ENCODE data around the gene OR4Q3.
"Not testable (repeated sequence)": the region's sequence is repeated elsewhere in the genome, so short reads cannot be mapped to it uniquely, and the experiment has no call there.

Gene OR4Q3

GRCh38 chr14:19743256-19743655 lies at the start of gene OR4Q3:
TSS of gene OR4Q3 (plus strand) at chr14:19743571.
- no peak within 1 kb of the TSS for H3K4me3 ChIP-seq (ENCODE audit: low read length)
- DNase-seq (ENCODE audit: low read depth) = no peak

GRCh38 chr14:19729359-19729758 lies 14.0 kb upstream of the OR4Q3 start:
- H3K4me3 ChIP-seq (ENCODE audit: low read length) = no peak overlapping the region
- DNase-seq (ENCODE audit: low read depth) = no peak
- TF ChIP-seq CTCF (IDR thresholded peaks at IDR 0.05; ENCODE audit: insufficient read depth, low read depth, low read length, missing control alignments) = no peak

More at GRCh38 chr14:19743256-19743655, at the start of gene OR4Q3:
- TF ChIP-seq CTCF (IDR thresholded peaks at IDR 0.05; ENCODE audit: insufficient read depth, low read depth, low read length, missing control alignments) = no peak

- no peak for TF ChIP-seq CTCF (IDR thresholded peaks at IDR 0.05; ENCODE audit: insufficient read depth, low read depth, low read length, missing control alignments)
- no peak for DNase-seq (ENCODE audit: low read depth)
- H3K4me3 ChIP-seq (ENCODE audit: low read length) = no peak overlapping the region
Observed at GRCh38 chr14:19729763-19730162, 13.6 kb upstream of the OR4Q3 start.

GRCh38 chr14:19733893-19734292 lies 9.5 kb upstream of the OR4Q3 start:
- not testable (repeated sequence) for DNase-seq (ENCODE audit: low read depth); H3K4me3 ChIP-seq (ENCODE audit: low read length)

GRCh38 chr14:19752316-19752715 lies 8.9 kb downstream of the OR4Q3 start:
- H3K4me3 ChIP-seq (ENCODE audit: low read length); DNase-seq (ENCODE audit: low read depth): not testable (repeated sequence)

GRCh38 chr14:19754172-19754571 lies 10.8 kb downstream of the OR4Q3 start:
- DNase-seq (ENCODE audit: low read depth) = no peak
- TF ChIP-seq CTCF (IDR thresholded peaks at IDR 0.05; ENCODE audit: insufficient read depth, low read depth, low read length, missing control alignments) = no peak
- no peak overlapping the region for H3K4me3 ChIP-seq (ENCODE audit: low read length)

GRCh38 chr14:19771491-19771890 lies 28.1 kb downstream of the OR4Q3 start:
- not testable (repeated sequence) for H3K4me3 ChIP-seq (ENCODE audit: low read length); DNase-seq (ENCODE audit: low read depth)

- TF ChIP-seq CTCF (IDR thresholded peaks at IDR 0.05; ENCODE audit: insufficient read depth, low read depth, low read length, missing control alignments) = no peak
- DNase-seq (ENCODE audit: low read depth) = no peak
- H3K4me3 ChIP-seq (ENCODE audit: low read length) = no peak overlapping the region
Observed at GRCh38 chr14:19771895-19772430, 28.6 kb downstream of the OR4Q3 start.

GRCh38 chr14:19772454-19772853 lies 29.1 kb downstream of the OR4Q3 start:
- not testable (repeated sequence) for H3K4me3 ChIP-seq (ENCODE audit: low read length); DNase-seq (ENCODE audit: low read depth)

- DNase-seq (ENCODE audit: low read depth); H3K4me3 ChIP-seq (ENCODE audit: low read length): not testable (repeated sequence)
Observed at GRCh38 chr14:19773204-19773603, 29.8 kb downstream of the OR4Q3 start, which contains the start of gene OR4M1. TSS of gene OR4M1 (plus strand) at chr14:19773504. CDS start at chr14:19780323, 6,819 bp downstream.
